IPS DF 6.9 (cell line): ENCODE measurements around the gene FOXP1.

ENCODE experiments used
- DNase-seq: peaks from one replicate; pipeline ENCODE4 v3.0.0-alpha.2; 2013; ENCODE audit warnings: low read depth, low spot score
- H3K27ac ChIP-seq: one replicate; pipeline ENCODE4 v1.5.1; 2013; ENCODE audit warnings: low read length, control low read depth
- H3K27me3 ChIP-seq: 2 replicates; pipeline ENCODE4 v1.6.1; 2013; ENCODE audit warnings: mild to moderate bottlenecking, low read length; ENCODE audit not compliant: control insufficient read depth, insufficient read depth
- H3K36me3 ChIP-seq: 2 replicates; pipeline ENCODE4 v1.6.1; 2013; ENCODE audit warnings: low read length; ENCODE audit not compliant: control insufficient read depth, insufficient read depth
- H3K4me1 ChIP-seq: 2 replicates; pipeline ENCODE4 v1.6.1; 2013; ENCODE audit warnings: low read length; ENCODE audit not compliant: control insufficient read depth, insufficient read depth
- H3K4me3 ChIP-seq: 2 replicates; pipeline ENCODE4 v1.5.1; 2013; ENCODE audit warnings: mild to moderate bottlenecking, low read length
- H3K9me3 ChIP-seq: 2 replicates; pipeline ENCODE4 v1.6.1; 2013; ENCODE audit warnings: low read length, inconsistent platforms; ENCODE audit not compliant: control insufficient read depth, insufficient read depth
- WGBS: extraction: QIAGEN DNeasy Blood & Tissue Kit; methylation state at CpG from one replicate; pipeline ENCODE4 v1.1.7; 2013; ENCODE audit warnings: mixed read lengths, missing lambda C conversion rate; ENCODE audit not compliant: insufficient read length, insufficient coverage; 5-methylcytosine and 5-hydroxymethylcytosine counted together

FOXP1 gene

GRCh38 chr3:71565976-71566375 is 17.6 kb downstream of the FOXP1 start:
- H3K36me3 ChIP-seq = no peaks in the 10 kb centered on the region
- WGBS = no CpG with 5 or more reads among the region's 8 CpGs
- no peaks in the 10 kb centered on the region for H3K9me3 ChIP-seq
- no peak overlapping the region for H3K4me3 ChIP-seq
- no peaks in the 10 kb centered on the region for H3K27me3 ChIP-seq
- H3K4me1 ChIP-seq = no peaks in the 10 kb centered on the region
- DNase-seq = no peak
- H3K27ac ChIP-seq = no peak overlapping the region

- H3K4me1 ChIP-seq = no peaks in the 10 kb centered on the region
- no peak overlapping the region for H3K27ac ChIP-seq
- no peak for DNase-seq
- H3K36me3 ChIP-seq = no peaks in the 10 kb centered on the region
- H3K9me3 ChIP-seq = no peaks in the 10 kb centered on the region
- H3K27me3 ChIP-seq = no peaks in the 10 kb centered on the region
- WGBS = no CpG with 5 or more reads among the region's 7 CpGs
- no peak overlapping the region for H3K4me3 ChIP-seq
Observed at GRCh38 chr3:71565316-71565715, 18.2 kb downstream of the FOXP1 start.

DNA sequence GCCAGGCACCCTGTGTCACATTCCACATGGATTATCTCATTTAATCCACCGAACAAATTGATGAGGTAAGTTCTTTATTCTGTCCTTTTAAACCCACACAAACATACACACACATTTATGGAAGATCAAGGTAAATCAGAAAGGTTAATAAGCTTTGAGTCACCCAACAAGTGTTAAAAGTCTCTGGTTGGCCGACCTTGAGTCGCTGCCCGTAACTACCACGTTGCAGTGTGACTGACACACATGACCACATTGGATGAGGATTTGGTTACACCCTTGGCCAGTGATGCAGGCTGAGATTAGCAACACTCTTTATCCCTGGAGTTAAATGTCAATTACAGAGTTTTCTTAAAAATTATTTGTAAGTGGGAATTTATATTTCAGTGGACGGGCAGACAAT is 19.2 kb downstream of the FOXP1 start:
- Histone ChIP-seq H3K27ac (no peak overlapping the region), H3K4me1 (no peaks in the 10 kb centered on the region), H3K9me3 (no peaks in the 10 kb centered on the region), H3K4me3 (no peak overlapping the region), H3K36me3 (no peaks in the 10 kb centered on the region), H3K27me3 (no peaks in the 10 kb centered on the region)
- WGBS = 100% methylated on average over 1 of the region's 6 CpGs
- DNase-seq = no peak

GRCh38 chr3:71563827-71564226 is 19.7 kb downstream of the FOXP1 start:
- H3K9me3 ChIP-seq = no peaks in the 10 kb centered on the region
- H3K27ac ChIP-seq = no peak overlapping the region
- H3K4me1 ChIP-seq = no peaks in the 10 kb centered on the region
- no peaks in the 10 kb centered on the region for H3K36me3 ChIP-seq
- no CpG with 5 or more reads among the region's 3 CpGs for WGBS
- no peaks in the 10 kb centered on the region for H3K27me3 ChIP-seq
- no peak overlapping the region for H3K4me3 ChIP-seq
- DNase-seq = no peak

GRCh38 chr3:71562938-71563337 is 20.6 kb downstream of the FOXP1 start:
- DNase-seq = no peak
- H3K4me1 ChIP-seq = no peaks in the 10 kb centered on the region
- H3K27ac ChIP-seq = no peak overlapping the region
- H3K4me3 ChIP-seq = no peak overlapping the region
- no peaks in the 10 kb centered on the region for H3K27me3 ChIP-seq
- no peaks in the 10 kb centered on the region for H3K36me3 ChIP-seq
- no peaks in the 10 kb centered on the region for H3K9me3 ChIP-seq

- Histone ChIP-seq H3K36me3 (no peaks in the 10 kb centered on the region), H3K9me3 (no peaks in the 10 kb centered on the region), H3K27me3 (no peaks in the 10 kb centered on the region), H3K27ac (no peak overlapping the region), H3K4me3 (no peak overlapping the region), H3K4me1 (no peaks in the 10 kb centered on the region)
- DNase-seq = no peak
- WGBS = no CpG with 5 or more reads among the region's 2 CpGs
Observed at GRCh38 chr3:71560665-71561064, 22.9 kb downstream of the FOXP1 start.

DNA sequence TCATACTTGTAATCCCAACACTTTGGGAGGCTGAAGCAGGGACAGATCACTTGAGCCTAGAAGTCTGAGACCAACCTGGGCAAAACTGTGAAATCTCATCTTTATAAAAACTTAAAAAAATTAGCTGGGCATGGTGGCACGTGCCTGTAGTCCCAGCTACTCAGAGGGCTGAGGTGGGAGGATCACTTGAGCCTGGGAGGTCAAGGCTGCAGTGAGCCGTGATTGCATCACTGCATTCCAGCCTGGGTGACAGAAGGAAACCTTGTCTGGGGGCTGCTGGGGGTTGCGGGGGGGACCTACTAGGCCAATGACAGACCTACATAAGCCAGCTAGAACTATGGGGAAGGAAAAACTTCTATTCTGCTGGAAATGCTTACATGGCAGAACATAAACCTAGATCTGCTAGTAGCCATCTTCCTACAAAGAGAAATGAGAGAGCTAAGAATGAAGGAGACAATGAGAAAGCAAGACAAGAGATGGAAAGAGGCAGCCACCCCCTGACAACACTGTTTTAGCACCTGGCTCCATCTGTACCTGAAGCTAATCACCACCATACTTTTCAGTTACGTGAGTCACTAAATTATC is 23.9 kb downstream of the FOXP1 start:
- Histone ChIP-seq H3K4me1 (no peaks in the 10 kb centered on the region), H3K9me3 (no peaks in the 10 kb centered on the region), H3K27ac (no peak overlapping the region), H3K4me3 (no peak overlapping the region), H3K36me3 (no peaks in the 10 kb centered on the region), H3K27me3 (no peaks in the 10 kb centered on the region)
- no peak for DNase-seq
- no CpG with 5 or more reads among the region's 4 CpGs for WGBS

DNA sequence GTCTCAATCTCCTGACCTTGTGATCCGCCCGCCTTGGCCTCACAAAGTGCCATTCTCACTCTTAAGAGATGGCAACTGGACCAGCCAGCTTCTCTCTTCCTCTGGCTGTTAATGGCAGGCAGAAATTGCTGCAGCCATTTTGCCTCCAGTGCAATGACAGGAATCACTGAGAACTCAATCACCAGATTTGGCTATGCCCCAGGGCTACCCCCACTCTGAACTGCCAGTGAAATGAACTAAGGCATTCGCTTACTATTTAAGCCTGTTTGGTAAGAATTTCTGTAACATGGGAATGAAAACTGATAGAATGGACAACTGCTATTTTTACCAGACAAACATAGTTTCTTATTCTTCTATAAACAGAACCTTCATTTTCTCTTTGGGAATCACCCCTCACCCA is 24.5 kb downstream of the FOXP1 start:
- H3K27me3 ChIP-seq = no peaks in the 10 kb centered on the region
- no peaks in the 10 kb centered on the region for H3K36me3 ChIP-seq
- H3K4me1 ChIP-seq = no peaks in the 10 kb centered on the region
- no peaks in the 10 kb centered on the region for H3K9me3 ChIP-seq
- H3K27ac ChIP-seq = no peak overlapping the region
- no peak overlapping the region for H3K4me3 ChIP-seq
- WGBS = no CpG with 5 or more reads among the region's 3 CpGs
- no peak for DNase-seq

- DNase-seq = no peak
- Histone ChIP-seq H3K4me1 (no peaks in the 10 kb centered on the region), H3K27me3 (no peaks in the 10 kb centered on the region), H3K36me3 (no peaks in the 10 kb centered on the region), H3K27ac (no peak overlapping the region), H3K9me3 (no peaks in the 10 kb centered on the region), H3K4me3 (no peak overlapping the region)
- WGBS = no CpG with 5 or more reads among the region's 1 CpG
Observed at GRCh38 chr3:71554649-71555048, 28.9 kb downstream of the FOXP1 start.

- no peaks in the 10 kb centered on the region for H3K9me3 ChIP-seq
- no peak overlapping the region for H3K27ac ChIP-seq
- H3K27me3 ChIP-seq = no peaks in the 10 kb centered on the region
- no peak overlapping the region for H3K4me3 ChIP-seq
- no peak for DNase-seq
- H3K36me3 ChIP-seq = no peaks in the 10 kb centered on the region
- no CpG with 5 or more reads among the region's 3 CpGs for WGBS
- no peaks in the 10 kb centered on the region for H3K4me1 ChIP-seq
Observed at GRCh38 chr3:71551311-71551919, 32.1 kb downstream of the FOXP1 start.

DNA sequence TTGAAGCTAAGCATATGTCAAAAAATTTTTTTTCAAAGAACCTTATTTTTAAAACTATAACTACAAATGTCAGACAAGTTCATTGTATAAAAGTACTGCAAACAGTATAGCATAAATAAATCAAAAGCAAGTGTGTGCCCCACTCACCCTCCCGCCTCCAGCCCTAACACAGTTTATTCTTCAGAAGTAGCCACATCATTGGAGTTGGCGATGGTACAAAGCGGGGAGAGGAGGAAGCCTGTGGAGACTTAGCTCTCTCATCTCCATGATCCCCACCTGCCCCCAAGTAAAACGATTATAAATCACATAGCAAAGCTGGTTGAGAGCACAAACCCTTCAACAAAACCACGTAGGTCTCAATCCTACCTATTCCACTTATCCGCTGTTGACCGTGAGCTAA is 33.6 kb downstream of the FOXP1 start:
- Histone ChIP-seq H3K4me3 (no peak overlapping the region), H3K4me1 (no peaks in the 10 kb centered on the region), H3K27ac (no peak overlapping the region), H3K27me3 (no peaks in the 10 kb centered on the region), H3K36me3 (no peaks in the 10 kb centered on the region), H3K9me3 (no peaks in the 10 kb centered on the region)
- no peak for DNase-seq
- no CpG with 5 or more reads among the region's 7 CpGs for WGBS
